GM13976 (cell line): Measurements from ENCODE around the gene TMPRSS4.

Experiments used
- DNase-seq: peaks from one replicate; pipeline ENCODE4 v3.0.0; 2012; ENCODE audit warnings: low spot score
- CTCF ChIP-seq: IDR thresholded peaks from 2 replicates; pipeline ENCODE4 v1.5.1; 2012; ENCODE audit warnings: borderline replicate concordance, mild to moderate bottlenecking; ENCODE audit not compliant: insufficient read depth; ENCODE audit errors: extremely low read depth, missing control alignments, control extremely low read depth
- in situ Hi-C: fragments of 300-500 bp; cut with MboI; formaldehyde crosslinking; loops from one replicate; pipeline ENCODE4 v1.12.0; 2022; ENCODE audit warnings: low sequenced_read_pairs, mixed read lengths, inconsistent platforms; ENCODE audit not compliant: unreplicated experiment

Gene TMPRSS4

GRCh38 chr11:118092907-118093571 lies 16.2 kb downstream of the TMPRSS4 start:
- in situ Hi-C loops, result no loop called here
- TF ChIP-seq CTCF, result no peak
- DNase-seq, result no peak

- TF ChIP-seq CTCF, result no peak
- no peak for DNase-seq
- in situ Hi-C loops, result no loop called here
Measured at GRCh38 chr11:118095493-118095892, 18.6 kb downstream of the TMPRSS4 start.

- TF ChIP-seq CTCF, result no peak
- in situ Hi-C loops, result no loop called here
- DNase-seq, result no peak
Measured at GRCh38 chr11:118095967-118096367, 19.1 kb downstream of the TMPRSS4 start.

GRCh38 chr11:118098996-118099837 lies 22.3 kb downstream of the TMPRSS4 start:
- in situ Hi-C loops, result no loop called here
- no peak for TF ChIP-seq CTCF

GRCh38 chr11:118099838-118100556 lies 23.1 kb downstream of the TMPRSS4 start:
- in situ Hi-C loops, result no loop called here
- TF ChIP-seq CTCF, result no peak
- no peak for DNase-seq

More at GRCh38 chr11:118098996-118099837, 22.3 kb downstream of the TMPRSS4 start:
- no peak for DNase-seq

GRCh38 chr11:118100691-118101232 lies 23.9 kb downstream of the TMPRSS4 start:
- in situ Hi-C loops, result no loop called here
- DNase-seq, result no peak
- TF ChIP-seq CTCF, result no peak
